Umbilical cord (tissue), 2 donors: ENCODE measurements around the gene CDC42BPB. TPM values are rescaled to one million over a fixed set of nuclear protein-coding genes. Genes with fewer than 3 reads are reported as not detected.

Experiments used
- DNase-seq: peaks from one replicate; pipeline ENCODE4 v3.0.0-alpha.2; 2015; ENCODE audit warnings: low spot score
- total RNA-seq: library from RNA; depleted of rRNA; stranded (reverse); fragments of >200 nt; gene quantifications from one replicate; pipeline ENCODE4 v1.2.3, GENCODE V29; 2014; ENCODE audit warnings: low replicate concordance; ENCODE audit not compliant: insufficient read depth

CDC42BPB gene
- total RNA-seq, 1 donor from 2014 or later: 99.7 TPM

GRCh38 chr14:102944448-102945330 lies 112.7 kb downstream of the CDC42BPB start:
- no peak for DNase-seq

- no peak for DNase-seq
Observed at GRCh38 chr14:102943979-102944378, 113.4 kb downstream of the CDC42BPB start.

DNA sequence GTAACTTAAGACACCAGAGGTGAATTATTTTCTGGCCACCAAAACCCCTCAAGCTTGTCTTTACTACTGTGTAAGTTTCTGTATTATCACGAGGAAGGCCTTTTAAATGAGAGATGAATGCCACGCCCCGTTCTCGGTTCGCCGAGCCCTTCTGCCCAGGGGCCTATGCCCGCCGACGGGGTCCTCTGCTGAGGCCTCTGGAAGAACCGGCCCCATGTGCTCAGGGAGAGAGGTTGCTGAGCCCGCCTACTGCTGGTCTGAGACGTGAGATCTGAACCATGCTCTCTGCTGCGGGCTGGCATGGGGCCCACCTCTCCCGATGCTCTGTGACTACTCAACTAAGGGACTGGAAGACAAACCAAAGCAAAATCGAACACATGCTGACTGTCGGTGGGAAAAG lies 113.9 kb downstream of the CDC42BPB start:
- no peak for DNase-seq

- no peak for DNase-seq
Observed at GRCh38 chr14:102942069-102942468, 115.3 kb downstream of the CDC42BPB start.

DNA sequence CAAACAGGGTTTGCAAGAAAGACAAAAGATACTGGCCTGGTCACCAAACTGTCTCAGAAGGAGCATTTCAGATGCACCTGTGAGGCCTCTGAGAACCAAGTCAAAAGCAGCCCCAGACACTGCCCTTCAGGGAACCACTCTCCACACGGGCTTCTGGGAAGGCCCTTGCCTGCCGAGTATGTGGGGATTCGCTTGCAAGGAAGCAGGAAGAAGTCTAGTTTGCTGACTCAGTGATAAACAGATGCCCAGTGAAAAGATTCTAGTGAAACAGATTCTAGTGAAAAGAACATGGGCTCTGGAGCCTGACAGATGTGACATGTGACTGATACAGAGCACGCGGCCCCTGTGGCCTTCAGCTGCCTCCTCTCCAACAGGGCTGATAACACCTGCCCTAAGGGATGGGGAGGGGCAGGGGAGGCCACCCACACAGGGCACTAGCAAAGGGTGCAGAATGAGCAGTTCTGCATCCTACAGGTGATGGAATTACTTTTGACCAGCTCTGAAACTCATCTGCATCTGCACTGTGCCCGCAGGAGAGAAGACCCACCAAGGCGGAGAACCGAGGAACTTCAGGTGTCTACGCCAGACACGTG lies 115.8 kb downstream of the CDC42BPB start:
- no peak for DNase-seq

- no peak for DNase-seq
Observed at GRCh38 chr14:102940729-102941362, 116.5 kb downstream of the CDC42BPB start.

DNA sequence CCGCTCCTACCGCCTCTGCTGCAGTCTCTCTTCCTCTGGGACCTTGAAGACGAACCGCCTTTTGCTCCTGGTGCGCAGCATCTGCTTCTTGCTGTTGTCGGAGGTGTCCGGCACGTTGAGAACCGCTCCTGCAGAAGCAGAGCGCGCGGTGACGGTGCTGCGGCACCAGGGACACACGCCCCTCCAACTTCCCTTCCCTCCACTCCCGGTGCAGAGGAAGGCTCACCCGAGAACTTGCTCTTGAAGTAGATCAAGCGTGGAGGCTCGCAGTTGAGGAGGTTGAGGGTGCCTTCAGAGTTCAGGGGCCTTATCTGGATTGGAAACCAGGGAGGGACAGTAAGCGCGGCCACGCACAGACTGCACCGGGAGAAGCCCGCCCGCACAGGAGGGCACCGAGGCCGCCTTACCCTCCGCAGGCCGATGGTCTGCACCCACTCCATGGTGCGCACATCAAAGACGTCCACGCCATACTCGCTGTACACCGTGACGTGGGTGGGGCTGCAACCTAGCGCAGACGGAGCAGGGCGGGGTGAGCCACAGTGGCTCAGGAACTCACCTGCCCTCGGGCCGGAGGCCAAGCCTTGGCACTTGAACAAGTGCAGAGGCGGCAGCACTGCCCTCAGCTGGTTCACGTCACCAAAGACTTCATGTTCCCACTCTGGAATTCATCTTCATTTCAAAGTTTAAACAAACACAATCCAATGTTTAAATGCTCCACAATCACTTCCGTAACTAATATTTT lies 117.4 kb downstream of the CDC42BPB start:
- DNase-seq: no peak

DNA sequence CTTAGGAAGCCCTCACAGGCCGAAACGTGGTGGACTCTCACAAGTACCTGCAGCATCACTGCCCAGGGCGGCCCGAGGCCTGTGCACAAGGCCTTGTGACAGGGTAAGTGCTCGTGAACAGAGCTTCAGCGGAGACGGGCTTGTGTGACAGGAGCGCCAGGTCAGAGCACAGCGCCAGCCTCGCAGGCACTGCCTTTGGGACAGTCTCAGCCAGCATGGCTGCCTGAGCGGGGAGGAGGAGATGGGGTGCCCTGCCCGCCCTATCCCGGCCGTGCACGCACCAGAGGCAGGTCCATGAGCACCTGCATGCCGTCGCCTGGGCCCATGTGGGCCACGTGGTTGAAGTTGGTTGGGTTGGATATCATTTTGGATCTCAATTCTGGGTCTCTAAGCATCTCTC lies 118.0 kb downstream of the CDC42BPB start:
- DNase-seq: no peak

DNA sequence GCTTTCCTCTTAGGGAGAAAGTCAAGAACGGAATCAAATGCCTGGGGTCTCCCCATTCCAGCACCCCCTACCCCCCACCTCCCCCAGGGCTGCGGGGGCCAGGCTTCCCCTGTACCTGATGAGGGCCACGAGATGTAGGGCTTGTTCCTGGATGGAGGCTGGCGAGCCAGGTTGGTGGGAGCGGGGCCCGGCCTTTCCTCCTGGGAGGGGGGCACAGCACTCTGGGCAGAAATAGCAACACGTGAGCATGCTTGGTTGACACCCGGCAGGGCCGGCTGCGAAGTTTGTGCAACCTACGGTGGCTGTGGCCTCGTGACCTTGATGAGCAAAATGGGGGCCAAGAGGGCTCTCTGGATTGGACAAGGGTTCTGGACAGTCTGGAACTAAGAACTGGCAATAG lies 119.2 kb downstream of the CDC42BPB start:
- no peak for DNase-seq

GRCh38 chr14:102937331-102938175 lies 119.8 kb downstream of the CDC42BPB start:
- DNase-seq: no peak

DNA sequence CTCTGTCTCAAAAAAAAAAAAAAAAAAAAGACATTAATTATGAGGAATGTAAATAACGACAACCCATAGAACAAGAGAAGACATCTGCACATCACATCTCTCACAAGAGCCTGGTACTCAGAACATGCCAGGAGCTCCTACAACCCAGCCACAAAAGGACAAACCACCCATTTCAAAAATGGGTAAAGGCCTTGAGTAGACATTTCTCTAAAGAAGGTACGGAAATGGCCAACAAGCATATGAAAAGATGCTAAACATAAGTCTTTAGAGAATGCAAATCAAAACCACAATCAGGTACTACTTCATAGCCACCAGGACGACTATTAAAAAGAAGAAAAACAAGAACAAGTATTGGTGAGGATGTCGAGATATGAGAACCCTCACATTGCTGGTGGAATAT lies 121.6 kb downstream of the CDC42BPB start:
- DNase-seq: no peak

DNA sequence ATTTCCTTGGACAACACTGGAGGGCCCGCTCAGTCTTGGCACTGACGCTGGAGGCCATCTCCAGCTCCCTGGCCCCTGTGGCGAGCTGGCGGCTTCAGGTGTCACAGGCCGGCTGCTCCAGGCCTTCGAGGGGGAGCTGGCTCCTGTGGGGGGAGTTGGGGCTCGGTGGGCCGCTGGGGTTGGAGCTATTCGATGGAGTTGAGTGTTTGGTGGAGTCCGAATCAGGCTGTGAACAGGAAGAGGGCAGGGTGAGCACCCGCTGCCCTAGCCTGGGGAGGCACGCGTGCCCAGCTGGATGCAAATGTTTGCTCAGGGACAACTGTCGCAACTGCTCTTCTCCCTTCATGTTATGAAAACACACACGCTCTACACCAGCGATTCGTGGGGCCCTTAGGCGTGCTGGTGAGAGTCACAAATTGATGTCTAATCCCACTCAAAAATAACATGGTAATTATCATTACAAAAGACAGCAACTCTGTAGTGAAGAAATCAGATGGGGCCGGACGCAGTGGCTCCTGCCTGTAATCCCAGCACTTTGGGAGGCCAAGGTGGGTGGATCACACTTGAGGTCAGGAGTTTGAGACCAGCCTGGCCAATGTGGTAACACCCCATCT lies 123.6 kb downstream of the CDC42BPB start:
- no peak for DNase-seq

- no peak for DNase-seq
Observed at GRCh38 chr14:102932484-102933248, 124.7 kb downstream of the CDC42BPB start.

- no peak for DNase-seq
Observed at GRCh38 chr14:102931580-102932285, 125.6 kb downstream of the CDC42BPB start.

GRCh38 chr14:102930753-102931579 lies 126.4 kb downstream of the CDC42BPB start:
- no peak for DNase-seq

DNA sequence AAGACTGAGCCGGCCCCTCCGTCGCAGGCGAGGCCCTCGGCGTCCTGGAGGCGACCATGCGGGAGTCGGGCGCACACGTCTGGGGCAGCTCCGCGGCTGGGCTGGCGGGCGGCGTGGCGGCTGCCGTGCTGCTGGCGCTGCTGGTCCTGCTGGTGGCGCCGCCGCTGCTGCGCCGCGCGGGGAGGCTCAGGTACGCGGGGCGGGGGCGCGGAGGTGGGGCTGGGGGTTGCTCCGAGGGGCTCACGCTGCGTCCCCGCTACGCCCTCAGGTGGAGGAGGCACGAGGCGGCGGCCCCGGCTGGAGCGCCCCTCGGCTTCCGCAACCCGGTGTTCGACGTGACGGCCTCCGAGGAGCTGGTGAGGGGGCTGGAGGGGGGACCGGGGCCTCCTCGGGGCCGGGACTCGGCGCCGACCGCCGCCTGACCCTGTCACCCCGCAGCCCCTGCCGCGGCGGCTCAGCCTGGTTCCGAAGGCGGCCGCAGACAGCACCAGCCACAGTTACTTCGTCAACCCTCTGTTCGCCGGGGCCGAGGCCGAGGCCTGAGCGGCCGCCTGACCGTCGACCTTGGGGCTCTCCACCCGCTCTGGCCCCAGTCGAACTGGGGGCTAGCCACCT lies 127.1 kb downstream of the CDC42BPB start:
- DNase-seq: no peak

DNA sequence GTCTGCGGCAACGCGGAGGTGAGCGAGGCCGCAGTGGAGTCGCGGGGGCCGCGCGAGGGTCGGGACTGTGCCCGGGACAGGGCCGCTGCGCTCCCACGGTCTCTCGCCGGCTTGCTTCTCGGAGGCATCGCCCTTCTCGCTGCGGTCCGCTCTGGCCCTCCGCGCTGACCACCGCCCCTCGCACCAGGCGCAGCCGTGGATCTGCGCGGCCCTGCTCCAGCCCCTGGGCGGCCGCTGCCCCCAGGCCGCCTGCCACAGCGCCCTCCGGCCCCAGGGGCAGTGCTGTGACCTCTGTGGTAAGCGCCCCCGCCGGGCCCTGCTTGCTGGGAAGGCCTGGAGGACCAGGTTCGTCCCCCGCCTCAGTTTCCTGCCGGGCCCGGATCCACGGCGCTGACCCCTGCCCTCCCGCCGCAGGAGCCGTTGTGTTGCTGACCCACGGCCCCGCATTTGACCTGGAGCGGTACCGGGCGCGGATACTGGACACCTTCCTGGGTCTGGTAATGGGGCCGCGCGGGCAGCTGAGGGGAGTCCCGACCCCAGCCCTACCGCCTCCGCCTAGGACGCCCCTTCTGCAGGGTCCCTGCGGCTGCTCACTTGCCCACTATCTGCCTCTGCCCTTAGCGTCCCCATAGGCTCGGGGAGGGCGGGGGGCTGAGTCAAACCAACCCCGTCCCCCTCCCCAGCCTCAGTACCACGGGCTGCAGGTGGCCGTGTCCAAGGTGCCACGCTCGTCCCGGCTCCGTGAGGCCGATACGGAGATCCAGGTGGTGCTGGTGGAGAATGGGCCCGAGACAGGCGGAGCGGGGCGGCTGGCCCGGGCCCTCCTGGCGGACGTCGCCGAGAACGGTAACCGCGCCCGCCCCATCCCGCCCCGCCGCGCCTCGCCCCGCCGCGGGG lies 127.9 kb downstream of the CDC42BPB start:
- DNase-seq: no peak
